GM18499 (cell line): ENCODE measurements around the gene LRRC28.
"Not testable (repeated sequence)": the region's sequence is repeated elsewhere in the genome, so short reads cannot be mapped to it uniquely, and the experiment has no call there.

Experiments
- ATAC-seq: cut with Tn5 transposase; IDR thresholded peaks from one replicate; pipeline ENCODE4 v1.9.1; 2021; ENCODE audit warnings: moderate number of reproducible peaks; ENCODE audit not compliant: insufficient read depth, unreplicated experiment

The LRRC28 gene

GRCh38 chr15:99385865-99386264, 134.6 kb downstream of the LRRC28 start:
- no peak for ATAC-seq

- ATAC-seq, result no peak
These were observed 135.1 kb downstream of the LRRC28 start for GRCh38 chr15:99386391-99386790.

GRCh38 chr15:99387421-99388168, 136.3 kb downstream of the LRRC28 start:
- ATAC-seq, result no peak

GRCh38 chr15:99390667-99391066, 139.4 kb downstream of the LRRC28 start:
- ATAC-seq, result no peak

GRCh38 chr15:99393641-99394040, 142.4 kb downstream of the LRRC28 start:
- no peak for ATAC-seq

GRCh38 chr15:99396375-99396774, 145.1 kb downstream of the LRRC28 start:
- no peak for ATAC-seq

- no peak for ATAC-seq
These were observed 147.8 kb downstream of the LRRC28 start for GRCh38 chr15:99399061-99399460.

- no peak for ATAC-seq
These were observed 148.3 kb downstream of the LRRC28 start for GRCh38 chr15:99399618-99400017.

GRCh38 chr15:99401216-99401615, 149.9 kb downstream of the LRRC28 start:
- ATAC-seq, result not testable (repeated sequence)

GRCh38 chr15:99402014-99402729, 150.9 kb downstream of the LRRC28 start:
- no peak for ATAC-seq

GRCh38 chr15:99403597-99403996, 152.3 kb downstream of the LRRC28 start:
- ATAC-seq, result no peak

GRCh38 chr15:99404454-99404853, 153.2 kb downstream of the LRRC28 start:
- ATAC-seq, result no peak

- no peak for ATAC-seq
These were observed 154.8 kb downstream of the LRRC28 start for GRCh38 chr15:99406120-99406519.

- no peak for ATAC-seq
These were observed 155.6 kb downstream of the LRRC28 start for GRCh38 chr15:99406716-99407487.

GRCh38 chr15:99407716-99408115, 156.4 kb downstream of the LRRC28 start:
- ATAC-seq, result no peak

GRCh38 chr15:99408236-99409096, 157.2 kb downstream of the LRRC28 start:
- ATAC-seq, result no peak

- no peak for ATAC-seq
These were observed 157.8 kb downstream of the LRRC28 start for GRCh38 chr15:99409097-99409473.

- no peak for ATAC-seq
These were observed 158.3 kb downstream of the LRRC28 start for GRCh38 chr15:99409560-99409959.

GRCh38 chr15:99410477-99410876, 159.2 kb downstream of the LRRC28 start:
- ATAC-seq, result no peak

- ATAC-seq, result no peak
These were observed 160.0 kb downstream of the LRRC28 start for GRCh38 chr15:99411234-99411633.
